GM20000 (cell line): ENCODE measurements around the gene NFKBIE.
"Not testable (repeated sequence)": the region's sequence is repeated elsewhere in the genome, so short reads cannot be mapped to it uniquely, and the experiment has no call there.

ENCODE experiments used
- DNase-seq: peaks from one replicate; pipeline ENCODE4 v3.0.0; 2012; ENCODE audit warnings: low spot score
- TF ChIP-seq, protein P1 (sequence below): IDR thresholded peaks from 2 replicates; pipeline ENCODE4 v1.5.1; 2012; ENCODE audit warnings: mild to moderate bottlenecking, control low read depth; ENCODE audit errors: extremely low read depth, missing control alignments

The NFKBIE gene, protein sequence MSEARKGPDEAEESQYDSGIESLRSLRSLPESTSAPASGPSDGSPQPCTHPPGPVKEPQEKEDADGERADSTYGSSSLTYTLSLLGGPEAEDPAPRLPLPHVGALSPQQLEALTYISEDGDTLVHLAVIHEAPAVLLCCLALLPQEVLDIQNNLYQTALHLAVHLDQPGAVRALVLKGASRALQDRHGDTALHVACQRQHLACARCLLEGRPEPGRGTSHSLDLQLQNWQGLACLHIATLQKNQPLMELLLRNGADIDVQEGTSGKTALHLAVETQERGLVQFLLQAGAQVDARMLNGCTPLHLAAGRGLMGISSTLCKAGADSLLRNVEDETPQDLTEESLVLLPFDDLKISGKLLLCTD

DNA sequence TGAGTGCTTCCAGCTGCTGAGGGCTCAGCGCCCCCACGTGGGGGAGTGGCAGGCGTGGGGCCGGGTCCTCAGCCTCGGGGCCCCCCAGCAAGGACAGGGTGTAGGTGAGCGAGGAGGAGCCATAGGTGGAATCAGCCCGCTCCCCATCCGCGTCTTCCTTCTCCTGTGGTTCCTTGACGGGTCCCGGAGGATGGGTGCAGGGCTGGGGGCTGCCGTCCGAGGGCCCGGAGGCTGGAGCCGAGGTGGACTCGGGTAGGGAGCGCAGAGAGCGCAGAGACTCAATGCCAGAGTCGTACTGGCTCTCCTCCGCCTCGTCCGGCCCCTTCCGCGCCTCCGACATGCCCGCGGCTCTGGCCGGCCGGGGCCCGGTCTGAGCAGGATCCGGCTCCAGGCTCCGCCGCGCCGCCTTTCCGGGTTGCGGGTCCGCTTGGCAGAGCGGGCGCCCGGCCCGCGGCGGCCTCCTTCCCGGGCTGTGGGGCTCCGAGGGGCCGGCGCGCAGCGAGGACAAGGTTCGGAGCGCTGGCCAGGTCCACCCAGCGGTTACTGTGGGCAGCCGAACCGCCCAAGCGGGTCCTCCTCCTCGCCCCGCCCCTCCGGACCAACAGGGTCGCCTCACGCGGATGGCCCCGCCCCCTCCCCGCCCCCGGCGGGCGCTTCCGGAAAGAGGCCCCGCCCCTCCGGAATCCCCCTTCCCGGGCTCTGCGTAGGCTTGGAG lies at the start of gene NFKBIE:
NFKBIE (minus strand) TSS at position 545 of the 715 bp plus-strand sequence; CDS start at position 340, 205 bp downstream.
- peak; percentile 96 for DNase-seq
- TF ChIP-seq, protein P1, sequence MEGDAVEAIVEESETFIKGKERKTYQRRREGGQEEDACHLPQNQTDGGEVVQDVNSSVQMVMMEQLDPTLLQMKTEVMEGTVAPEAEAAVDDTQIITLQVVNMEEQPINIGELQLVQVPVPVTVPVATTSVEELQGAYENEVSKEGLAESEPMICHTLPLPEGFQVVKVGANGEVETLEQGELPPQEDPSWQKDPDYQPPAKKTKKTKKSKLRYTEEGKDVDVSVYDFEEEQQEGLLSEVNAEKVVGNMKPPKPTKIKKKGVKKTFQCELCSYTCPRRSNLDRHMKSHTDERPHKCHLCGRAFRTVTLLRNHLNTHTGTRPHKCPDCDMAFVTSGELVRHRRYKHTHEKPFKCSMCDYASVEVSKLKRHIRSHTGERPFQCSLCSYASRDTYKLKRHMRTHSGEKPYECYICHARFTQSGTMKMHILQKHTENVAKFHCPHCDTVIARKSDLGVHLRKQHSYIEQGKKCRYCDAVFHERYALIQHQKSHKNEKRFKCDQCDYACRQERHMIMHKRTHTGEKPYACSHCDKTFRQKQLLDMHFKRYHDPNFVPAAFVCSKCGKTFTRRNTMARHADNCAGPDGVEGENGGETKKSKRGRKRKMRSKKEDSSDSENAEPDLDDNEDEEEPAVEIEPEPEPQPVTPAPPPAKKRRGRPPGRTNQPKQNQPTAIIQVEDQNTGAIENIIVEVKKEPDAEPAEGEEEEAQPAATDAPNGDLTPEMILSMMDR: peak; percentile 53

DNA sequence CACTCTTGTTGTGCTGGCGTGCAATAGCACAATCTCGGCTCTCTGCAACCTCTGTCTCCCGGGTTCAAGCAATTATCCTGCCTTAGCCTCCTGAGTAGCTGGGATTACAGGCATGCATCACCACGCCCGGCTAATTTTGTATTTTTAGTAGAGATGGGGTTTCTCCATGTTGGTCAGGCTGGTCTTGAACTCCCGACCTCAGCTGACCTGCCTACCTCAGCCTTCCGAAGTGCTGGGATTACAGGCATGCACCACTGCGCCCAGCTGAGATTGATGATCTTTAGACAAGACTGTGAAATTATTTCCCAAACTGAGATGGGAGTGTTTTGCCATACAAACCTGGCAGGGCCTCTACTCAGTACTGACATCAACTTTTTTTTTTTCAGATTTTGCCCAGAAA lies 49.3 kb upstream of the NFKBIE start:
- not testable (repeated sequence) for DNase-seq

DNA sequence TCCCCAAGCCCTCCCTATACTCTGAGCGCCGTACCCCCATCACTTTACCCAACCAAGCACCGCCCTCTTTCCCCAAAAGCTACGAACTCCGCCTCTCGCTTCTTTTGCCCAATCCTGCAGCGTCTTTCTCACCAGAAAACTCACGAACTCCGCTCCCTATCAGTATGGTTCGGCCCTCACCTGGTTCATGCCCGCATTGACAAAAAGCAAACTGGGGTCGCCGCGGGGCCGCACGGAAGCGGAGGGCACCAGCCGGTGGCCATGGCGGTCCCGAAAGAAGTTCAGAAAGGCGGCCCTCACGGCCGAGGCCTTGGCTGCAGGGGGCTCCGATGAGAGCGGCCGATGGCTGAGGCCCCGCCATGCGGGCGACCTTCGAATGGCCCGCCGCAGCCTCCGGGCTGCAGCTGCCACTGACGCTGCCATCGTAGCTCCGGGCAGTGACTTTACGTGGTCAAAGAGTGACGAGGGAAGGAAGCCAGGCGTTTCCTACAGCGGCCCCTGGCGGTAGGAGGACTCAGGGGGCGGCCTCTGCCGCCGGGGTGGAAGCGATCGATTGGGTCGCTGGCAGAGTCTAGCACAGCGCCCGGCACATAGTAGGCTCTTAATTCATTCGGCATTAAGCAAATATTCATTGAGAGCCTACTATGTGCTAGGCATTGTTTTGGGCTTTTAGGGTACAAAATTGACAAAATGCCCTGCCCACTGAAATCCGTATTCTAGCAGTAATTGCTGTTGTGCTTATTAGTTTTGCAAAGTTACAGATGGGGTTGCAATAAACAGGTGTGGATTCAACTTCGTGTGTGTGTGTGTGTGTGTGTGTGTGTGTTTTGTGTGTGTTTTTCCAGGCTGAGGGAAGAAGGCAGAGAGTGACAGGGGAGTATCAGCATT lies 47.8 kb upstream of the NFKBIE start, which contains the start of gene AARS2:
AARS2 (minus strand) TSS at position 447 of the 888 bp plus-strand sequence; CDS start at position 423, 24 bp downstream.
- TF ChIP-seq, protein P1: peak; percentile 96
- DNase-seq: peak; percentile 88

DNA sequence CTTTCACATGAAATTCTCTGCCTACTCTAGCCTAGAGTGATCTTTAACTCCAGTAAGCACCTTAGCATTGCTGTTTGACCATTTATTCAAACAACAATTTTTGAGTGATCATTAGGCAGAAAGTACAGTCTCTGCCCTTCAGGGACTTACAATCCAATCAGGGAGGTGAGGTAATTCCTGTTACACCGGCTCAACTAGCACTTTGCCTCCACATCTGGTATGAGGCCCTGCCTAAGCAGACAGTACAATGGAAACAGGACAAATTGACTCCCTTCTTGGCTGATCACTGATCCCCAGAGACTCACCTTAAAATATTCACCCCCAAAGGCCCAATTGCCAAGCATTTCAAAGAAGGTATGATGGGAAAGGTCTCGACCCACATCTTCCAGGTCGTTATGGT lies 46.4 kb upstream of the NFKBIE start:
- TF ChIP-seq, protein P1: no peak
- no peak for DNase-seq

DNA sequence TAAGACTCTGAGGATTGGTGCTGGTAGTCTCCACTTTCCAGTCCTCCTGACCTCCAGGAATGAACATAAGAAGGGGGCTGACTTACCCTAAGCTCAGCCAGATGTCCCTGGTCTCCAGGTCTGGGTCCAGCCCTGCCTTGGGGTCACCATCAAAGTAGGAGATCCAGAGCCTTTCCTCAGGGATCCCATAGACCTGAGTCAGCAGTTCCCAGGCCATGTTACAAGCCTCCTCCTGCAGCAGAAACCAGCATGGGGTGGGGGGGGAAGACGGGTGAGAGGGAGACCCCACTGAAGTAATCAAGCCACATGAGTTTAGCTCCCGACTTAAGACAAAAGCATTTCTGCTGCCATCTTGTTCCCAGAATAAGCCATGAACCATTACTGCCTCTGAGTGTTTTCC lies 46.0 kb upstream of the NFKBIE start:
- no peak for DNase-seq
- TF ChIP-seq, protein P1: no peak

DNA sequence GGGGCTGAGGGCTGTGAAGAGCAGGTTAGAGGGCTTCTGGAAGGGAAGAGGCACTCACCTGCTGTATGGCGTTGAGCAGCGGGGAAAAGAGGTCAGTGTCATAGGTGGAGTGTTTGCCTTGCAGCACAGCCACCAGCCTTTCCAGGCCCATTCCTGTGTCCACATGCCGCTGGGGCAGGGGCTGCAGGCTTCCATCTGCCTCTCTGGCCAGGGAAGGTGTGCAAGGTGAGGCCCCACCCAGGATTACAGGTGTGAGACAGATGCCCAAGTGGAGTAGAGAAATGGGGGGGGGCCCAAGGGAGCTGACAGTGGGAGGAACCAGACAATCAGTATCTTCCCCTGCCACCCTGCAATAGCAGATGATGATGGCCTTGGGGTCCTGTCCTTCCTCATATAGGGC lies 44.9 kb upstream of the NFKBIE start:
- DNase-seq: no peak
- TF ChIP-seq, protein P1: no peak

DNA sequence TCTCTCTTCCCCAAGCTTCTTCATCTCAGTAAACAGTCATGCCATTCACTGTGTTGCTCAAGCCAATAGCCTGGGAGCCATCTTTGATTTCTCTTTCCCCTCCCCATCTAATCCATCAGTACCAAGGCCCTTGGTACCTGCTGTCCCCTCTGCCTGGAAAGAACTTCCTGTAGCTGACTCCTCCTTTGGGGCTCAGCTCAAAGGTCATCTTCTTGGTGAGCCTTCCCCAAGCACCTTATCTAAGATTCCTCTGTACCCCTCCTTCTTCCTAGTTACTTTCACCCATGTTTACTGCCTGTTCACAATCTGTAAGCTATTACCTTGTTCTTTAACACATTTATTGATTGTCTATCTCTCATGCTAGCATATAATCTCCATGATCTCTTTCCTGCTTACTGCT lies 44.3 kb upstream of the NFKBIE start:
- TF ChIP-seq, protein P1: no peak
- no peak for DNase-seq
